Neural progenitor cell (in vitro differentiated cells): ENCODE results near the gene SYTL4. TPM values are rescaled to one million over a fixed set of nuclear protein-coding genes. Genes with fewer than 3 reads are reported as not detected.

Experiments used
- DNase-seq: peaks from one replicate; pipeline ENCODE4 v3.0.0-alpha.2; 2016; ENCODE audit warnings: low spot score
- H2AFZ ChIP-seq: fragments of 200-600 bp; sonication (generic); replicated peaks from 2 replicates; pipeline ENCODE4 v1.6.1; 2016; ENCODE audit warnings: antibody characterized with exemption
- H3F3A ChIP-seq: fragments of 200-600 bp; sonication (generic); 2 replicates; pipeline ENCODE4 v1.6.1; 2016; ENCODE audit warnings: antibody characterized with exemption, low read depth
- H3K27ac ChIP-seq: fragments of 200-600 bp; sonication (generic); 2 replicates; pipeline ENCODE4 v1.5.1; 2016; ENCODE audit warnings: mild to moderate bottlenecking
- H3K27me3 ChIP-seq: fragments of 200-600 bp; sonication (generic); 2 replicates; pipeline ENCODE4 v1.6.1; 2016; ENCODE audit warnings: mild to moderate bottlenecking, moderate library complexity
- H3K36me3 ChIP-seq: fragments of 200-600 bp; sonication (generic); 2 replicates; pipeline ENCODE4 v1.5.1; 2016
- H3K4me1 ChIP-seq: fragments of 200-600 bp; sonication (generic); 2 replicates; pipeline ENCODE4 v1.6.1; 2016; ENCODE audit warnings: mixed run types
- H3K4me2 ChIP-seq: fragments of 200-600 bp; sonication (generic); 2 replicates; pipeline ENCODE4 v1.6.1; 2016
- H3K4me3 ChIP-seq: fragments of 200-600 bp; sonication (generic); 2 replicates; pipeline ENCODE4 v1.5.1; 2016
- H3K79me2 ChIP-seq: fragments of 200-600 bp; sonication (generic); 2 replicates; pipeline ENCODE4 v1.6.1; 2016; ENCODE audit warnings: low read depth
- H3K9ac ChIP-seq: fragments of 200-600 bp; sonication (generic); 2 replicates; pipeline ENCODE4 v1.6.1; 2016
- H3K9me3 ChIP-seq: fragments of 200-600 bp; sonication (generic); 2 replicates; pipeline ENCODE4 v1.5.1; 2016; ENCODE audit warnings: low read depth
- H4K20me1 ChIP-seq: fragments of 200-600 bp; sonication (generic); 2 replicates; pipeline ENCODE4 v1.6.1; 2016; ENCODE audit warnings: low read depth
- H3K27ac Mint-ChIP-seq: 3 replicates; pipeline ENCODE4 v1.8.0; 2021; ENCODE audit warnings: mixed read lengths
- H3K27me3 Mint-ChIP-seq: 2 replicates; pipeline ENCODE4 v1.8.0; 2022; ENCODE audit warnings: low read depth, mild to moderate bottlenecking, inconsistent platforms, moderate library complexity, mixed read lengths; ENCODE audit not compliant: insufficient read depth
- H3K36me3 Mint-ChIP-seq: 3 replicates; pipeline ENCODE4 v1.8.0; 2021; ENCODE audit warnings: mixed read lengths
- H3K4me1 Mint-ChIP-seq: 3 replicates; pipeline ENCODE4 v1.8.0; 2021; ENCODE audit warnings: mixed read lengths
- H3K4me3 Mint-ChIP-seq: 3 replicates; pipeline ENCODE4 v1.8.0; 2021; ENCODE audit warnings: mild to moderate bottlenecking, moderate library complexity, mixed read lengths
- H3K9me3 Mint-ChIP-seq: 3 replicates; pipeline ENCODE4 v1.8.0; 2020; ENCODE audit warnings: mixed read lengths
- EZH2 ChIP-seq: fragments of 200-600 bp; sonication (generic); IDR thresholded peaks from 2 replicates; pipeline ENCODE4 v1.6.1; 2017; ENCODE audit warnings: antibody characterized with exemption, mild to moderate bottlenecking, moderate library complexity
- EZH2phosphoT487 ChIP-seq: fragments of 200-600 bp; sonication (generic); IDR thresholded peaks from 2 replicates; pipeline ENCODE4 v1.6.1; 2017; ENCODE audit warnings: antibody characterized with exemption
- total RNA-seq: library from RNA; depleted of rRNA; stranded (reverse); fragments of >200 nt; gene quantifications from 2 replicates; pipeline ENCODE4 v1.2.3, GENCODE V29; 2015; ENCODE audit warnings: low replicate concordance
- TF ChIP-seq, protein P1 (sequence below): fragments of 200-600 bp; sonication (generic); IDR thresholded peaks from 2 replicates; pipeline ENCODE4 v1.5.1; 2017; ENCODE audit warnings: antibody characterized with exemption, mild to moderate bottlenecking

The SYTL4 gene
- total RNA-seq, 1 donor from 2014 or later, result 0.39 TPM

DNA sequence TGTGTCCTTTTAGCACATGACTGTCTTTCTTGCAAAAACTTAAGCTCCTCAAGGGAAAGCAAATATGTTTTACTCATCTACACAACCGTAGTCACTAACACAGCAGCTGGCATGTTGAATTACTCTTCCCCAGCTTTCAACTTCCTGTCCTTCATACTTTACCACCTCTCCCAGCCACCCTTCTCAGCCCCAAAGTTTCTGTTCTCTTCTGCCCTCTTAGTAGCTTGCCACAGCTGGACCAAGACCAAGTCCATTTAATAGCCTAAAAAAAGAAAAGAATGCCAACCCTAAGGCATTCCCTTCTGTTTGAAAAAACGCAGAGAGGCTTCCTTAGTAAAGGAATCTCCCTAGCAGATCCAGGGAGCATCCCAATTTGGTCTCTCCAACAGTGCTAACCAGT, 51.2 kb downstream of the SYTL4 start:
- Histone ChIP-seq H2AFZ (no peak overlapping the region), H3K36me3 (no peaks in the 10 kb centered on the region), H3K27me3 (no peaks in the 10 kb centered on the region), H3K9me3 (no peaks in the 10 kb centered on the region), H3K4me3 (no peak overlapping the region), H3F3A (no peaks in the 10 kb centered on the region), H3K79me2 (no peaks in the 10 kb centered on the region), H3K9ac (no peak overlapping the region), H3K4me2 (no peak overlapping the region), H4K20me1 (no peaks in the 10 kb centered on the region), H3K27ac (no peak overlapping the region), H3K4me1 (no peaks in the 10 kb centered on the region)
- DNase-seq, result no peak
- H3K27ac Mint-ChIP-seq, result no peak overlapping the region
- no peaks in the 10 kb centered on the region for H3K9me3 Mint-ChIP-seq
- peaks cover 3% of the 10 kb centered on the region for H3K27me3 Mint-ChIP-seq
- TF ChIP-seq, protein P1, sequence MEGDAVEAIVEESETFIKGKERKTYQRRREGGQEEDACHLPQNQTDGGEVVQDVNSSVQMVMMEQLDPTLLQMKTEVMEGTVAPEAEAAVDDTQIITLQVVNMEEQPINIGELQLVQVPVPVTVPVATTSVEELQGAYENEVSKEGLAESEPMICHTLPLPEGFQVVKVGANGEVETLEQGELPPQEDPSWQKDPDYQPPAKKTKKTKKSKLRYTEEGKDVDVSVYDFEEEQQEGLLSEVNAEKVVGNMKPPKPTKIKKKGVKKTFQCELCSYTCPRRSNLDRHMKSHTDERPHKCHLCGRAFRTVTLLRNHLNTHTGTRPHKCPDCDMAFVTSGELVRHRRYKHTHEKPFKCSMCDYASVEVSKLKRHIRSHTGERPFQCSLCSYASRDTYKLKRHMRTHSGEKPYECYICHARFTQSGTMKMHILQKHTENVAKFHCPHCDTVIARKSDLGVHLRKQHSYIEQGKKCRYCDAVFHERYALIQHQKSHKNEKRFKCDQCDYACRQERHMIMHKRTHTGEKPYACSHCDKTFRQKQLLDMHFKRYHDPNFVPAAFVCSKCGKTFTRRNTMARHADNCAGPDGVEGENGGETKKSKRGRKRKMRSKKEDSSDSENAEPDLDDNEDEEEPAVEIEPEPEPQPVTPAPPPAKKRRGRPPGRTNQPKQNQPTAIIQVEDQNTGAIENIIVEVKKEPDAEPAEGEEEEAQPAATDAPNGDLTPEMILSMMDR, result no peak
- no peak for TF ChIP-seq EZH2
- TF ChIP-seq EZH2phosphoT487, result no peak
- no peaks in the 10 kb centered on the region for H3K36me3 Mint-ChIP-seq
- H3K4me1 Mint-ChIP-seq, result no peaks in the 10 kb centered on the region
- H3K4me3 Mint-ChIP-seq, result no peak overlapping the region

DNA sequence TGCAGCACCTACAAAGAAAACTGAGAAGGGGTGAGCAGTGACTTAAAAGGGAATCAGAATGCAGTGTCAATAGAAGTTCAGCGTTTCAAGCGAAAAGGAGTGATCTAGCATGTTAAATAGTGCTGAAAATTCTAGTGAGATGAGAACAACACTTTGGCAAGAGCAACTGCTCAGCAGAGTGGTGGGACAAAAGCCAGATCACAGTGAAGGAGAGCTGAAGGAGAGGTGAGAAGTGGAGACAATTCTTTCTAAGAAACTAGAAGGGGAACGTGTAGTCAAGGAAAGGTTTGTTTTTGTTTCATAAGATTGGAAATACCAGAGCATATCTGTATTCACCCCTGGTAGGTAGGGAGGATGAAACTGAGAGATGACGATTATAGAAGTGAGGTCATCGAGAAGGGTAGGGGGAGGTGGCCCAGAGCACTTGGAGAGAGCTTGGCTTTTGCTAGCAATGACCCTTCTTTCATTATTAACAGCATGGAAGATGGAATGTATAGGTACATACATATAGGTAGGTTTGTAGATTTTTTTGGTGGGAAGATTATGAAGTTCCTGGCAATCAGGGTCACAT, 54.2 kb downstream of the SYTL4 start:
- Histone ChIP-seq H3K36me3 (no peaks in the 10 kb centered on the region), H3F3A (no peaks in the 10 kb centered on the region), H3K4me3 (no peak overlapping the region), H3K9ac (no peak overlapping the region), H3K79me2 (no peaks in the 10 kb centered on the region), H3K9me3 (no peaks in the 10 kb centered on the region), H3K27ac (no peak overlapping the region), H2AFZ (no peak overlapping the region), H3K27me3 (no peaks in the 10 kb centered on the region), H3K4me2 (no peak overlapping the region), H4K20me1 (no peaks in the 10 kb centered on the region), H3K4me1 (no peaks in the 10 kb centered on the region)
- Mint-ChIP-seq H3K36me3 (no peaks in the 10 kb centered on the region), H3K9me3 (no peaks in the 10 kb centered on the region), H3K4me1 (no peaks in the 10 kb centered on the region), H3K27me3 (peaks cover 5% of the 10 kb centered on the region), H3K27ac (no peak overlapping the region), H3K4me3 (no peak overlapping the region)
- no peak for TF ChIP-seq EZH2
- no peak for TF ChIP-seq EZH2phosphoT487
- DNase-seq, result no peak

- no peaks in the 10 kb centered on the region for H3K4me1 ChIP-seq
- Mint-ChIP-seq H3K27me3 (peaks cover 5% of the 10 kb centered on the region), H3K4me3 (no peak overlapping the region), H3K27ac (no peak overlapping the region), H3K36me3 (no peaks in the 10 kb centered on the region), H3K9me3 (no peaks in the 10 kb centered on the region), H3K4me1 (no peaks in the 10 kb centered on the region)
- H3K4me2 ChIP-seq, result no peak overlapping the region
- no peaks in the 10 kb centered on the region for H3K9me3 ChIP-seq
- TF ChIP-seq EZH2 (no peak), EZH2phosphoT487 (no peak)
- TF ChIP-seq, protein P1, result no peak
- H3K9ac ChIP-seq, result no peak overlapping the region
- H3K27me3 ChIP-seq, result no peaks in the 10 kb centered on the region
- no peak for DNase-seq
- no peak overlapping the region for H3K27ac ChIP-seq
- no peaks in the 10 kb centered on the region for H3F3A ChIP-seq
- no peaks in the 10 kb centered on the region for H4K20me1 ChIP-seq
- H3K36me3 ChIP-seq, result no peaks in the 10 kb centered on the region
- no peaks in the 10 kb centered on the region for H3K79me2 ChIP-seq
- H2AFZ ChIP-seq, result no peak overlapping the region
- H3K4me3 ChIP-seq, result no peak overlapping the region
Observed at GRCh38 chrX:100674705-100675104, 57.2 kb downstream of the SYTL4 start.

- no peak for TF ChIP-seq EZH2phosphoT487
- TF ChIP-seq, protein P1, result no peak
- TF ChIP-seq EZH2, result no peak
- no peaks in the 10 kb centered on the region for H3K36me3 Mint-ChIP-seq
- no peaks in the 10 kb centered on the region for H3K4me1 Mint-ChIP-seq
- no peaks in the 10 kb centered on the region for H3K79me2 ChIP-seq
- no peaks in the 10 kb centered on the region for H3F3A ChIP-seq
- no peak for DNase-seq
- no peaks in the 10 kb centered on the region for H3K9me3 ChIP-seq
- no peak overlapping the region for H3K4me2 ChIP-seq
- no peaks in the 10 kb centered on the region for H3K9me3 Mint-ChIP-seq
- H4K20me1 ChIP-seq, result no peaks in the 10 kb centered on the region
- no peak overlapping the region for H3K4me3 ChIP-seq
- no peak overlapping the region for H3K9ac ChIP-seq
- H3K36me3 ChIP-seq, result no peaks in the 10 kb centered on the region
- H3K27me3 Mint-ChIP-seq, result peaks cover 5% of the 10 kb centered on the region
- no peak overlapping the region for H3K4me3 Mint-ChIP-seq
- no peak overlapping the region for H3K27ac ChIP-seq
- H3K27ac Mint-ChIP-seq, result no peak overlapping the region
- H2AFZ ChIP-seq, result no peak overlapping the region
- H3K27me3 ChIP-seq, result no peaks in the 10 kb centered on the region
- no peaks in the 10 kb centered on the region for H3K4me1 ChIP-seq
Observed at GRCh38 chrX:100673397-100673953, 58.4 kb downstream of the SYTL4 start.
